Effector CD8-positive, alpha-beta T cell (primary cell): ENCODE data around the gene GGTLC2.
"Not testable (repeated sequence)": the region's sequence is repeated elsewhere in the genome, so short reads cannot be mapped to it uniquely, and the experiment has no call there.

Experiments
- DNase-seq: peaks from one replicate; lab custom pipeline; 2025; lab: John Stamatoyannopoulos, UW
- total RNA-seq, 4 experiments: gene quantifications; one replicate each; lab custom pipeline; 2026; lab: John Stamatoyannopoulos, UW

GGTLC2 gene
- total RNA-seq = 0 reads per million in 4 experiments

GRCh38 chr22:22644314-22644713 is at the start of gene GGTLC2:
TSS of gene GGTLC2 (plus strand) at chr22:22644614. CDS start at chr22:22646346, 1,732 bp downstream.
- DNase-seq = not testable (repeated sequence)

GRCh38 chr22:22595001-22595835 is 49.2 kb upstream of the GGTLC2 start:
- DNase-seq = no peak

- DNase-seq = no peak
Observed at GRCh38 chr22:22598144-22598543, 46.3 kb upstream of the GGTLC2 start.

GRCh38 chr22:22599248-22599647 is 45.2 kb upstream of the GGTLC2 start:
- no peak for DNase-seq

GRCh38 chr22:22600531-22601261 is 43.7 kb upstream of the GGTLC2 start:
- DNase-seq = no peak

- no peak for DNase-seq
Observed at GRCh38 chr22:22603470-22603947, 40.9 kb upstream of the GGTLC2 start.

- no peak for DNase-seq
Observed at GRCh38 chr22:22604326-22605073, 39.9 kb upstream of the GGTLC2 start.

- no peak for DNase-seq
Observed at GRCh38 chr22:22605074-22605404, 39.4 kb upstream of the GGTLC2 start.

GRCh38 chr22:22608022-22608421 is 36.4 kb upstream of the GGTLC2 start:
- DNase-seq = not testable (repeated sequence)

- DNase-seq = no peak
Observed at GRCh38 chr22:22609291-22609690, 35.1 kb upstream of the GGTLC2 start.

- no peak for DNase-seq
Observed at GRCh38 chr22:22612516-22612915, 31.9 kb upstream of the GGTLC2 start.

GRCh38 chr22:22614065-22614464 is 30.3 kb upstream of the GGTLC2 start:
- DNase-seq = no peak

- DNase-seq = no peak
Observed at GRCh38 chr22:22616636-22617035, 27.8 kb upstream of the GGTLC2 start.

GRCh38 chr22:22618448-22618847 is 26.0 kb upstream of the GGTLC2 start:
- no peak for DNase-seq

GRCh38 chr22:22618923-22619322 is 25.5 kb upstream of the GGTLC2 start:
- no peak for DNase-seq

- DNase-seq = no peak
Observed at GRCh38 chr22:22619765-22620414, 24.5 kb upstream of the GGTLC2 start.

- DNase-seq = not testable (repeated sequence)
Observed at GRCh38 chr22:22628546-22629495, 15.6 kb upstream of the GGTLC2 start.

- not testable (repeated sequence) for DNase-seq
Observed at GRCh38 chr22:22631223-22631652, 13.2 kb upstream of the GGTLC2 start.

GRCh38 chr22:22632226-22632625 is 12.2 kb upstream of the GGTLC2 start:
- DNase-seq = not testable (repeated sequence)

- DNase-seq = not testable (repeated sequence)
Observed at GRCh38 chr22:22633533-22633932, 10.9 kb upstream of the GGTLC2 start.
